GM21367 (cell line): ENCODE data around the gene ST8SIA2.

Source experiments
- ATAC-seq: cut with Tn5 transposase; IDR thresholded peaks from one replicate; pipeline ENCODE4 v1.9.1; 2021; ENCODE audit not compliant: unreplicated experiment

Gene ST8SIA2

GRCh38 chr15:92395098-92395635, 1.5 kb downstream of the ST8SIA2 start:
- ATAC-seq: no peak

GRCh38 chr15:92399271-92399950, 5.7 kb downstream of the ST8SIA2 start:
- no peak for ATAC-seq

GRCh38 chr15:92400573-92400972, 6.9 kb downstream of the ST8SIA2 start:
- no peak for ATAC-seq

GRCh38 chr15:92400980-92401787, 7.5 kb downstream of the ST8SIA2 start:
- ATAC-seq: no peak

GRCh38 chr15:92402751-92403150, 9.1 kb downstream of the ST8SIA2 start:
- no peak for ATAC-seq

GRCh38 chr15:92405942-92406341, 12.3 kb downstream of the ST8SIA2 start:
- ATAC-seq: no peak

- no peak for ATAC-seq
Measured at GRCh38 chr15:92407321-92407720, 13.6 kb downstream of the ST8SIA2 start.

- ATAC-seq: no peak
Measured at GRCh38 chr15:92407916-92408315, 14.2 kb downstream of the ST8SIA2 start.

- ATAC-seq: no peak
Measured at GRCh38 chr15:92409006-92409405, 15.3 kb downstream of the ST8SIA2 start.

- no peak for ATAC-seq
Measured at GRCh38 chr15:92409521-92409920, 15.8 kb downstream of the ST8SIA2 start.

- ATAC-seq: no peak
Measured at GRCh38 chr15:92410537-92410936, 16.9 kb downstream of the ST8SIA2 start.

GRCh38 chr15:92411256-92411655, 17.6 kb downstream of the ST8SIA2 start:
- ATAC-seq: no peak

GRCh38 chr15:92413510-92413909, 19.8 kb downstream of the ST8SIA2 start:
- ATAC-seq: no peak

GRCh38 chr15:92415639-92416297, 22.1 kb downstream of the ST8SIA2 start:
- ATAC-seq: no peak

GRCh38 chr15:92416557-92416956, 22.9 kb downstream of the ST8SIA2 start:
- ATAC-seq: no peak

GRCh38 chr15:92417716-92418115, 24.0 kb downstream of the ST8SIA2 start:
- ATAC-seq: no peak

GRCh38 chr15:92418864-92419263, 25.2 kb downstream of the ST8SIA2 start:
- ATAC-seq: no peak

GRCh38 chr15:92421976-92422375, 28.3 kb downstream of the ST8SIA2 start:
- ATAC-seq: no peak

- ATAC-seq: no peak
Measured at GRCh38 chr15:92425578-92426225, 32.0 kb downstream of the ST8SIA2 start.

GRCh38 chr15:92429378-92430068, 35.8 kb downstream of the ST8SIA2 start:
- no peak for ATAC-seq

GRCh38 chr15:92430069-92430440, 36.4 kb downstream of the ST8SIA2 start:
- no peak for ATAC-seq
